ENCODE measurements around the gene MOCS1.

MOCS1 gene

GRCh38 chr6:39906318-39906761 is 27.9 kb downstream of the MOCS1 start:
- no peak overlapping the region for H3K27ac ChIP-seq (ENCODE audit: insufficient read depth in 1 of 2, low read depth in 1 of 2, low read length in 2 of 2, poor library complexity in 1 of 2, severe bottlenecking in 2 of 2)
- H3K4me1 ChIP-seq (ENCODE audit: control extremely low read depth in 1 of 4, control insufficient read depth in 4 of 4, insufficient read depth in 4 of 4, low read length in 3 of 4): no peaks in the 10 kb centered on the region
- H3K4me3 ChIP-seq (ENCODE audit: control insufficient read depth in 1 of 7, extremely low read depth in 1 of 7, insufficient read depth in 4 of 7, low read depth in 2 of 7, low read length in 6 of 7): no peak overlapping the region
- POLR2A ChIA-PET: no interaction called here
- no peaks in the 10 kb centered on the region for H3K27me3 ChIP-seq (replicated peaks in 2 of 5; ENCODE audit: control insufficient read depth in 4 of 5, insufficient read depth in 5 of 5, low read length in 4 of 5)
- H3K9me3 ChIP-seq (ENCODE audit: control extremely low read depth in 1 of 5, control insufficient read depth in 4 of 5, insufficient read depth in 2 of 5, low read depth in 1 of 5, low read length in 4 of 5): no peaks in the 10 kb centered on the region
- WGBS (ENCODE audit: insufficient coverage): 97% methylated on average over 12 of the region's 13 CpGs
- DNase-seq: no peak
- CTCF ChIA-PET: interaction anchor here (0.6 to 1.1 kb wide), 3 partner anchors 10 to 212 kb away, joined by 3 to 4 read pairs (median 3); no protein-coding TSS in a partner anchor
- H3K36me3 ChIP-seq (ENCODE audit: control insufficient read depth in 4 of 4, insufficient read depth in 4 of 4, low read length in 3 of 4): peaks cover 0 to 2% (median 0%) of the 10 kb centered on the region in 4 experiments

GRCh38 chr6:39905640-39905975 is 28.7 kb downstream of the MOCS1 start:
- WGBS (ENCODE audit: insufficient coverage): 100% methylated on average over 4 of the region's 4 CpGs
- DNase-seq: no peak
- ChIA-PET CTCF (interaction anchor here (1.1 kb wide), 1 partner anchor 12 kb away, joined by 4 read pairs; no protein-coding TSS in a partner anchor), POLR2A (no interaction called here)
- no peaks in the 10 kb centered on the region for H3K27me3 ChIP-seq (replicated peaks in 2 of 5; ENCODE audit: control insufficient read depth in 4 of 5, insufficient read depth in 5 of 5, low read length in 4 of 5)
- H3K27ac ChIP-seq (ENCODE audit: insufficient read depth in 1 of 2, low read depth in 1 of 2, low read length in 2 of 2, poor library complexity in 1 of 2, severe bottlenecking in 2 of 2): no peak overlapping the region
- H3K4me1 ChIP-seq (ENCODE audit: control extremely low read depth in 1 of 4, control insufficient read depth in 4 of 4, insufficient read depth in 4 of 4, low read length in 3 of 4): no peaks in the 10 kb centered on the region
- H3K36me3 ChIP-seq (ENCODE audit: control insufficient read depth in 4 of 4, insufficient read depth in 4 of 4, low read length in 3 of 4): peaks cover 0 to 2% (median 0%) of the 10 kb centered on the region in 4 experiments
- no peaks in the 10 kb centered on the region for H3K9me3 ChIP-seq (ENCODE audit: control extremely low read depth in 1 of 5, control insufficient read depth in 4 of 5, insufficient read depth in 2 of 5, low read depth in 1 of 5, low read length in 4 of 5)
- no peak overlapping the region for H3K4me3 ChIP-seq (ENCODE audit: control insufficient read depth in 1 of 7, extremely low read depth in 1 of 7, insufficient read depth in 4 of 7, low read depth in 2 of 7, low read length in 6 of 7)

GRCh38 chr6:39904946-39905639 is 29.2 kb downstream of the MOCS1 start:
- H3K9me3 ChIP-seq (ENCODE audit: control extremely low read depth in 1 of 5, control insufficient read depth in 4 of 5, insufficient read depth in 2 of 5, low read depth in 1 of 5, low read length in 4 of 5): no peaks in the 10 kb centered on the region
- 89% methylated on average over 4 of the region's 4 CpGs for WGBS (ENCODE audit: insufficient coverage)
- H3K27me3 ChIP-seq (replicated peaks in 2 of 5; ENCODE audit: control insufficient read depth in 4 of 5, insufficient read depth in 5 of 5, low read length in 4 of 5): peaks cover 0 to 1% (median 0%) of the 10 kb centered on the region in 5 experiments
- peaks cover 0 to 2% (median 0%) of the 10 kb centered on the region in 4 experiments for H3K36me3 ChIP-seq (ENCODE audit: control insufficient read depth in 4 of 4, insufficient read depth in 4 of 4, low read length in 3 of 4)
- no peak overlapping the region for H3K4me3 ChIP-seq (ENCODE audit: control insufficient read depth in 1 of 7, extremely low read depth in 1 of 7, insufficient read depth in 4 of 7, low read depth in 2 of 7, low read length in 6 of 7)
- ChIA-PET POLR2A (no interaction called here), CTCF (interaction anchor here (1.4 kb wide), 1 partner anchor 12 kb away, joined by 3 read pairs; no protein-coding TSS in a partner anchor)
- H3K4me1 ChIP-seq (ENCODE audit: control extremely low read depth in 1 of 4, control insufficient read depth in 4 of 4, insufficient read depth in 4 of 4, low read length in 3 of 4): no peaks in the 10 kb centered on the region
- DNase-seq: no peak
- no peak overlapping the region for H3K27ac ChIP-seq (ENCODE audit: insufficient read depth in 1 of 2, low read depth in 1 of 2, low read length in 2 of 2, poor library complexity in 1 of 2, severe bottlenecking in 2 of 2)

DNA sequence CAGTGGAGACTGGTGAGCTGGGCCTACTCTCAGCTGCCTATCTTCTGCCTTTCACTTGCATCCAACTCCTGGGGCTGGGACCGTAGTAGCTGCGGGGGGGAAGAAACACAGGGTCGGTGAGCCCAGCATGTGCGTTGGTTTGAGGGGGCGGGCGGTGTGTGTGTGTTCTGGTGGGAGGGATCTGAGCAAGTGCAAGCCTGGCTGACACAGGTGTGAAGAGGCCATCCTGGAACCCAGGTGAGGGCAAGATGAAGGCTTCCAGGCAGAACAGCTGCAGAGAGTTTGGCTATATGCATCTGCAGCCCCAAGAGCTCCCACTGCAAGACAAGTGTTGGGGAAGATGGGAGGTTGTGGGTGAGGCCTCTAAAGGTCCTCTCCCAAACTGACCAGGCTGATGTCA is 30.6 kb downstream of the MOCS1 start:
- Histone ChIP-seq H3K4me1 (ENCODE audit: control extremely low read depth in 1 of 4, control insufficient read depth in 4 of 4, insufficient read depth in 4 of 4, low read length in 3 of 4) (no peaks in the 10 kb centered on the region), H3K27me3 (replicated peaks in 2 of 5; ENCODE audit: control insufficient read depth in 4 of 5, insufficient read depth in 5 of 5, low read length in 4 of 5) (peaks cover 0 to 4% (median 1%) of the 10 kb centered on the region in 5 experiments), H3K9me3 (ENCODE audit: control extremely low read depth in 1 of 5, control insufficient read depth in 4 of 5, insufficient read depth in 2 of 5, low read depth in 1 of 5, low read length in 4 of 5) (no peaks in the 10 kb centered on the region), H3K27ac (ENCODE audit: insufficient read depth in 1 of 2, low read depth in 1 of 2, low read length in 2 of 2, poor library complexity in 1 of 2, severe bottlenecking in 2 of 2) (no peak overlapping the region), H3K36me3 (ENCODE audit: control insufficient read depth in 4 of 4, insufficient read depth in 4 of 4, low read length in 3 of 4) (peaks cover 0 to 2% (median 0%) of the 10 kb centered on the region in 4 experiments), H3K4me3 (ENCODE audit: control insufficient read depth in 1 of 7, extremely low read depth in 1 of 7, insufficient read depth in 4 of 7, low read depth in 2 of 7, low read length in 6 of 7) (no peak overlapping the region)
- ChIA-PET CTCF (interaction anchor here (1.4 kb wide), 1 partner anchor 10 kb away, joined by 3 read pairs; no protein-coding TSS in a partner anchor), POLR2A (no interaction called here)
- no peak for DNase-seq
- 96% methylated on average over 4 of the region's 6 CpGs for WGBS (ENCODE audit: insufficient coverage)

GRCh38 chr6:39902786-39903465 is 31.3 kb downstream of the MOCS1 start:
- no peaks in the 10 kb centered on the region for H3K4me1 ChIP-seq (ENCODE audit: control extremely low read depth in 1 of 4, control insufficient read depth in 4 of 4, insufficient read depth in 4 of 4, low read length in 3 of 4)
- H3K4me3 ChIP-seq (ENCODE audit: control insufficient read depth in 1 of 7, extremely low read depth in 1 of 7, insufficient read depth in 4 of 7, low read depth in 2 of 7, low read length in 6 of 7): no peak overlapping the region
- H3K27ac ChIP-seq (ENCODE audit: insufficient read depth in 1 of 2, low read depth in 1 of 2, low read length in 2 of 2, poor library complexity in 1 of 2, severe bottlenecking in 2 of 2): no peak overlapping the region
- POLR2A ChIA-PET: no interaction called here
- DNase-seq: no peak
- peaks cover 0 to 5% (median 2%) of the 10 kb centered on the region in 5 experiments for H3K27me3 ChIP-seq (replicated peaks in 2 of 5; ENCODE audit: control insufficient read depth in 4 of 5, insufficient read depth in 5 of 5, low read length in 4 of 5)
- no peaks in the 10 kb centered on the region for H3K9me3 ChIP-seq (ENCODE audit: control extremely low read depth in 1 of 5, control insufficient read depth in 4 of 5, insufficient read depth in 2 of 5, low read depth in 1 of 5, low read length in 4 of 5)
- peaks cover 0 to 2% (median 0%) of the 10 kb centered on the region in 4 experiments for H3K36me3 ChIP-seq (ENCODE audit: control insufficient read depth in 4 of 4, insufficient read depth in 4 of 4, low read length in 3 of 4)
- 92% methylated on average over 2 of the region's 4 CpGs for whole genome bisulfite sequencing (ENCODE audit: insufficient coverage)
- CTCF ChIA-PET: no interaction called here

DNA sequence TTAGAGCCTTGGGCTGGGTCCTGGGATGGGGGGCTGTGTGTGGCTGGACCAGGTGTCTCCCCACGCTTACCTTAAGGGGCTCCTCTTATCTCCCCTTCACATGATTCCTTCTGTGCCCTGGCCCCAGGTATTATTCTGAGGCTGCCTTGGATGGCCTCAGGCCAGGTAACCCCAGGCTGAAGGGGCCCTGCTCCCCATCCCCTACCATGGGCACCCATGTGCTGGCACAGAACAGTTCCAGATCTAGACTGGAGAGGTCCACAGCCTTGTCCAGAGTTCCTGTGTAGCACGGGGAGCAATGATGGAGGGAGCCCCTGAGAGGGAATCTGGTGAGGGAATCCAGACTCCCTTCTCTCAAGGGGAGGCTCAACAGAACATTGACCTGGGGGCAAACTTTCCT is 32.1 kb downstream of the MOCS1 start:
- 100% methylated on average over 1 of the region's 2 CpGs for WGBS (ENCODE audit: insufficient coverage)
- ChIA-PET POLR2A (no interaction called here), CTCF (no interaction called here)

GRCh38 chr6:39901670-39902069 is 32.6 kb downstream of the MOCS1 start:
- DNase-seq: no peak
- ChIA-PET CTCF (no interaction called here), POLR2A (no interaction called here)
- WGBS (ENCODE audit: insufficient coverage): 88% methylated on average over 17 of the region's 19 CpGs
- H3K27ac ChIP-seq (ENCODE audit: insufficient read depth in 1 of 2, low read depth in 1 of 2, low read length in 2 of 2, poor library complexity in 1 of 2, severe bottlenecking in 2 of 2): no peak overlapping the region
- H3K36me3 ChIP-seq (ENCODE audit: control insufficient read depth in 4 of 4, insufficient read depth in 4 of 4, low read length in 3 of 4): no peaks in the 10 kb centered on the region
- peaks cover 0 to 5% (median 2%) of the 10 kb centered on the region in 5 experiments for H3K27me3 ChIP-seq (replicated peaks in 2 of 5; ENCODE audit: control insufficient read depth in 4 of 5, insufficient read depth in 5 of 5, low read length in 4 of 5)
- H3K4me1 ChIP-seq (ENCODE audit: control extremely low read depth in 1 of 4, control insufficient read depth in 4 of 4, insufficient read depth in 4 of 4, low read length in 3 of 4): no peaks in the 10 kb centered on the region
- H3K9me3 ChIP-seq (ENCODE audit: control extremely low read depth in 1 of 5, control insufficient read depth in 4 of 5, insufficient read depth in 2 of 5, low read depth in 1 of 5, low read length in 4 of 5): no peaks in the 10 kb centered on the region
- no peak overlapping the region for H3K4me3 ChIP-seq (ENCODE audit: control insufficient read depth in 1 of 7, extremely low read depth in 1 of 7, insufficient read depth in 4 of 7, low read depth in 2 of 7, low read length in 6 of 7)

More for the DNA sequence above, 32.1 kb downstream of the MOCS1 start:
- H3K27me3 ChIP-seq (replicated peaks in 2 of 5; ENCODE audit: control insufficient read depth in 4 of 5, insufficient read depth in 5 of 5, low read length in 4 of 5): peaks cover 0 to 5% (median 2%) of the 10 kb centered on the region in 5 experiments
- no peaks in the 10 kb centered on the region for H3K36me3 ChIP-seq (ENCODE audit: control insufficient read depth in 4 of 4, insufficient read depth in 4 of 4, low read length in 3 of 4)
- H3K4me1 ChIP-seq (ENCODE audit: control extremely low read depth in 1 of 4, control insufficient read depth in 4 of 4, insufficient read depth in 4 of 4, low read length in 3 of 4): no peaks in the 10 kb centered on the region
- H3K4me3 ChIP-seq (ENCODE audit: control insufficient read depth in 1 of 7, extremely low read depth in 1 of 7, insufficient read depth in 4 of 7, low read depth in 2 of 7, low read length in 6 of 7): no peak overlapping the region
- H3K27ac ChIP-seq (ENCODE audit: insufficient read depth in 1 of 2, low read depth in 1 of 2, low read length in 2 of 2, poor library complexity in 1 of 2, severe bottlenecking in 2 of 2): no peak overlapping the region
- no peaks in the 10 kb centered on the region for H3K9me3 ChIP-seq (ENCODE audit: control extremely low read depth in 1 of 5, control insufficient read depth in 4 of 5, insufficient read depth in 2 of 5, low read depth in 1 of 5, low read length in 4 of 5)
- DNase-seq: no peak

Measured in common myeloid progenitor, CD34-positive (primary cell).